ENCODE measurements around the gene TLR10.
"Not testable (repeated sequence)": the region's sequence is repeated elsewhere in the genome, so short reads cannot be mapped to it uniquely, and the experiment has no call there.

TLR10 gene

GRCh38 chr4:38775326-38775725 is 7.5 kb downstream of the TLR10 start:
- H3K27ac ChIP-seq: no peak overlapping the region
- no peak overlapping the region for H3K9ac ChIP-seq
- no peak overlapping the region for H3K4me2 ChIP-seq
- H3K27me3 ChIP-seq (ENCODE audit: insufficient read depth, low read depth): no peaks in the 10 kb centered on the region
- H3K36me3 ChIP-seq (ENCODE audit: insufficient read depth): no peaks in the 10 kb centered on the region
- H3K4me3 ChIP-seq (IDR thresholded peaks at IDR 0.05; ENCODE audit: insufficient read depth, low read depth, low read length): no peak overlapping the region
- H2AFZ ChIP-seq (ENCODE audit: low read depth): no peak overlapping the region
- H3K4me1 ChIP-seq (ENCODE audit: low read depth, poor library complexity, severe bottlenecking): no peaks in the 10 kb centered on the region
- H4K20me1 ChIP-seq (ENCODE audit: insufficient read depth): no peaks in the 10 kb centered on the region
- no peaks in the 10 kb centered on the region for H3K79me2 ChIP-seq (ENCODE audit: insufficient read depth, low read depth)
- TF ChIP-seq CTCF (conservative IDR thresholded peaks at IDR 0.05; ENCODE audit: low read depth, low read length): no peak

- no peak overlapping the region for H3K4me2 ChIP-seq
- H3K9ac ChIP-seq: no peak overlapping the region
- H4K20me1 ChIP-seq (ENCODE audit: insufficient read depth): no peaks in the 10 kb centered on the region
- no peaks in the 10 kb centered on the region for H3K79me2 ChIP-seq (ENCODE audit: insufficient read depth, low read depth)
- no peaks in the 10 kb centered on the region for H3K4me1 ChIP-seq (ENCODE audit: low read depth, poor library complexity, severe bottlenecking)
- no peak for TF ChIP-seq CTCF (conservative IDR thresholded peaks at IDR 0.05; ENCODE audit: low read depth, low read length)
- no peak overlapping the region for H3K4me3 ChIP-seq (IDR thresholded peaks at IDR 0.05; ENCODE audit: insufficient read depth, low read depth, low read length)
- H2AFZ ChIP-seq (ENCODE audit: low read depth): no peak overlapping the region
- no peaks in the 10 kb centered on the region for H3K27me3 ChIP-seq (ENCODE audit: insufficient read depth, low read depth)
- H3K36me3 ChIP-seq (ENCODE audit: insufficient read depth): no peaks in the 10 kb centered on the region
- H3K27ac ChIP-seq: no peak overlapping the region
These were observed 8.4 kb downstream of the TLR10 start for GRCh38 chr4:38774181-38774955.

- not testable (repeated sequence) for H3K9ac ChIP-seq; H3K36me3 ChIP-seq (ENCODE audit: insufficient read depth); H3K4me2 ChIP-seq; H3K79me2 ChIP-seq (ENCODE audit: insufficient read depth, low read depth); H2AFZ ChIP-seq (ENCODE audit: low read depth); H3K27ac ChIP-seq; H3K27me3 ChIP-seq (ENCODE audit: insufficient read depth, low read depth); H3K4me1 ChIP-seq (ENCODE audit: low read depth, poor library complexity, severe bottlenecking); H3K4me3 ChIP-seq (IDR thresholded peaks at IDR 0.05; ENCODE audit: insufficient read depth, low read depth, low read length); H4K20me1 ChIP-seq (ENCODE audit: insufficient read depth)
These were observed 12.5 kb downstream of the TLR10 start for GRCh38 chr4:38770281-38770680.

- H3K27ac ChIP-seq: no peak overlapping the region
- H4K20me1 ChIP-seq (ENCODE audit: insufficient read depth): no peaks in the 10 kb centered on the region
- H3K4me1 ChIP-seq (ENCODE audit: low read depth, poor library complexity, severe bottlenecking): no peaks in the 10 kb centered on the region
- no peak overlapping the region for H2AFZ ChIP-seq (ENCODE audit: low read depth)
- no peaks in the 10 kb centered on the region for H3K79me2 ChIP-seq (ENCODE audit: insufficient read depth, low read depth)
- H3K9ac ChIP-seq: no peak overlapping the region
- H3K36me3 ChIP-seq (ENCODE audit: insufficient read depth): no peaks in the 10 kb centered on the region
- no peak overlapping the region for H3K4me2 ChIP-seq
- no peak overlapping the region for H3K4me3 ChIP-seq (IDR thresholded peaks at IDR 0.05; ENCODE audit: insufficient read depth, low read depth, low read length)
- no peak for TF ChIP-seq CTCF (conservative IDR thresholded peaks at IDR 0.05; ENCODE audit: low read depth, low read length)
- no peaks in the 10 kb centered on the region for H3K27me3 ChIP-seq (ENCODE audit: insufficient read depth, low read depth)
These were observed 12.9 kb downstream of the TLR10 start for GRCh38 chr4:38769857-38770256.

GRCh38 chr4:38769441-38769840 is 13.3 kb downstream of the TLR10 start:
- Histone ChIP-seq H3K4me3 (IDR thresholded peaks at IDR 0.05; ENCODE audit: insufficient read depth, low read depth, low read length) (no peak overlapping the region), H3K27me3 (ENCODE audit: insufficient read depth, low read depth) (no peaks in the 10 kb centered on the region), H3K9ac (no peak overlapping the region), H2AFZ (ENCODE audit: low read depth) (no peak overlapping the region), H4K20me1 (ENCODE audit: insufficient read depth) (no peaks in the 10 kb centered on the region), H3K27ac (no peak overlapping the region), H3K79me2 (ENCODE audit: insufficient read depth, low read depth) (no peaks in the 10 kb centered on the region), H3K4me2 (no peak overlapping the region), H3K4me1 (ENCODE audit: low read depth, poor library complexity, severe bottlenecking) (no peaks in the 10 kb centered on the region), H3K36me3 (ENCODE audit: insufficient read depth) (no peaks in the 10 kb centered on the region)
- no peak for TF ChIP-seq CTCF (conservative IDR thresholded peaks at IDR 0.05; ENCODE audit: low read depth, low read length)

Measured in KMS-11 (cell line).